ENCODE data around the gene INPP4B. TPM values are rescaled to one million over a fixed set of nuclear protein-coding genes. Genes with fewer than 3 reads are reported as not detected.

The INPP4B gene
- total RNA-seq, 1 experiment from 2014 or later = 41.0 TPM

DNA sequence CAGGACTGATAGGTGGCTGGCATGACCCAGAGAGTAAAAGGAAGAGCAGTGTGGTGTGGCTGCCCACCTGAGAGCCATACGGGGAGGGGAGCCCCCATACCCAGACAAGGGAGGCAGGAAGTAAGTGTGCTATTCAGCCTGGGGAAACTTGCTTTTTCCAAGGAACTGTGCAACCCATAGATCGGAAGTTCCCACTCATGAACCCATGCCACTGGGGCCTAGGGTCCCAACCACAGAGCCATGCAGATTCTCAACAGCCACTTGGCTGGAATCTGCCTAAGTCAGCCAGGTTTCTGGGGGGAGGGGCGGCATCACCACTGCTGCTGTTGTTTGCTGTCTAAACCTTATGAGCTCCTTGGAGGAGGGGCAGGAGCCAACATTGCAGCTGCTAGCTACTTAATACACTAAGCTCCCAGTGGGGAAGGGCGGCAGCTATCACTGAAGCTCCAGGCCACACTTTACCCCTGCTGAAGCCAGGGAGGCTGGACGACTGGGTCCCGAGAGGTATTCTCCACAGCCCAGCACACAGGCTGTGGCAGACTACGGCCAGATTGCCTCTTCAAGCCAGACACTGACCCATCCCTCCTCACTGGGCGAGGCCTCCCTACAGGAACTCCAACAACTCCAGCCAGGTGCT is 410.4 kb downstream of the INPP4B start:
- no peak for DNase-seq
- ChIA-PET POLR2A (ENCODE audit: unreplicated experiment) (no interaction called here), CTCF (no interaction called here)
- Histone ChIP-seq H3K36me3 (ENCODE audit: low read depth, low read length) (peaks cover 13% of the 10 kb centered on the region; the same call in 1 of the 2 replicates), H3K79me2 (ENCODE audit: low read length) (0 out of 2 replicates have a peak, but pooled peaks cover 3% of the 10 kb centered on the region), H3K4me2 (ENCODE audit: low read length) (no peak overlapping the region), H3K4me1 (ENCODE audit: insufficient read depth, low read length) (peaks cover 5% of the 10 kb centered on the region), H3K4me3 (ENCODE audit: low read length) (no peak overlapping the region), H3K9me3 (ENCODE audit: low read length) (no peaks in the 10 kb centered on the region), H3K27ac (ENCODE audit: low read length) (no peak overlapping the region), H3K9ac (ENCODE audit: low read length) (no peak overlapping the region), H3F3A (ENCODE audit: low read length, unreplicated experiment) (no peaks in the 10 kb centered on the region), H4K20me1 (ENCODE audit: low read length) (no peaks in the 10 kb centered on the region), H2AFZ (ENCODE audit: low read length) (no peak overlapping the region), H3K9me2 (replicated peaks; ENCODE audit: low read length) (no peaks in the 10 kb centered on the region), H3K27me3 (ENCODE audit: low read length) (no peaks in the 10 kb centered on the region)
- ATAC-seq = no peak
- intact Hi-C loops (cut with micrococcal nuclease) = no loop called here
- TF ChIP-seq, protein P1, sequence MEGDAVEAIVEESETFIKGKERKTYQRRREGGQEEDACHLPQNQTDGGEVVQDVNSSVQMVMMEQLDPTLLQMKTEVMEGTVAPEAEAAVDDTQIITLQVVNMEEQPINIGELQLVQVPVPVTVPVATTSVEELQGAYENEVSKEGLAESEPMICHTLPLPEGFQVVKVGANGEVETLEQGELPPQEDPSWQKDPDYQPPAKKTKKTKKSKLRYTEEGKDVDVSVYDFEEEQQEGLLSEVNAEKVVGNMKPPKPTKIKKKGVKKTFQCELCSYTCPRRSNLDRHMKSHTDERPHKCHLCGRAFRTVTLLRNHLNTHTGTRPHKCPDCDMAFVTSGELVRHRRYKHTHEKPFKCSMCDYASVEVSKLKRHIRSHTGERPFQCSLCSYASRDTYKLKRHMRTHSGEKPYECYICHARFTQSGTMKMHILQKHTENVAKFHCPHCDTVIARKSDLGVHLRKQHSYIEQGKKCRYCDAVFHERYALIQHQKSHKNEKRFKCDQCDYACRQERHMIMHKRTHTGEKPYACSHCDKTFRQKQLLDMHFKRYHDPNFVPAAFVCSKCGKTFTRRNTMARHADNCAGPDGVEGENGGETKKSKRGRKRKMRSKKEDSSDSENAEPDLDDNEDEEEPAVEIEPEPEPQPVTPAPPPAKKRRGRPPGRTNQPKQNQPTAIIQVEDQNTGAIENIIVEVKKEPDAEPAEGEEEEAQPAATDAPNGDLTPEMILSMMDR (conservative IDR thresholded peaks at IDR 0.05; ENCODE audit: low read depth, low read length) = no peak
- TF ChIP-seq EZH2phosphoT487 (IDR thresholded peaks at IDR 0.05; ENCODE audit: borderline replicate concordance, low read length) (no peak), EZH2 (IDR thresholded peaks at IDR 0.05; ENCODE audit: low read length, unreplicated experiment) (no peak)
- no TSS peak for BruUV-seq (replicated peaks)

DNA sequence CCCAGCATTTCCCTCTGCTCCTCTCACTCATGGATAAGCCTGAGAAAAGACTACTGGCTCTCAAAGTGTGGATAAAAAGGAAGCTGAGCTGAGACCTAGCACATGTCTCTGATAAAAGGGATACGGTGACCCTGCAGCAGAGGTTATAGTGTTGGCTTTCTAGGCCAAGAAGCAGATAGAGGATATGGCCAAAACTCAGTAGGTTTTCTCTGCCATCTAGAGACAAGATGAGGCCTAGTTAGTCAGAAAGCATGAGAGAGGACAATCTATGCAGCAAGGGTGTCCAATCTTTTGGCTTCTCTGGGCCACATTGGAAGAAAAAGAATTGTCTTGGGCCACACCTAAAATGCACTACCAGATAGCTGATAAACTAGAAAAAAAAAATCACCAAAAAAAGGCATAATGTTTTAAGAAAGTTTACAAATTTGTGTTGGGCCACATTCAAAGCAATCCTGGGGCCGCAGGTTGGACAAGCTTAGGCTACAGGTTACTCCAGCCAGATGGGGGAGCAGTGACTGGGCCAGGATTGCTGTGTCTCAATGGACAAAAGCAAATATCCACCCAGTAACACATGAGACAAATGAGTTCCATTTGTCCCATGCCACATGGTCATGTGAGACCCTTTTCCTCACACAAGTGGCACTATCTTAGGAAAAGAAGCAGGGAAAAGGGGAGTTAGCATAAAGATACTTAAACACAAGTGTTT is 411.4 kb downstream of the INPP4B start:
- Histone ChIP-seq H3K4me3 (ENCODE audit: low read length) (no peak overlapping the region), H3K4me2 (ENCODE audit: low read length) (no peak overlapping the region), H3K9me3 (ENCODE audit: low read length) (no peaks in the 10 kb centered on the region), H3F3A (ENCODE audit: low read length, unreplicated experiment) (no peaks in the 10 kb centered on the region), H4K20me1 (ENCODE audit: low read length) (no peaks in the 10 kb centered on the region), H3K4me1 (ENCODE audit: insufficient read depth, low read length) (no peaks in the 10 kb centered on the region; the same call in 1 of the 2 replicates), H3K9ac (ENCODE audit: low read length) (no peak overlapping the region), H2AFZ (ENCODE audit: low read length) (no peak overlapping the region), H3K36me3 (ENCODE audit: low read depth, low read length) (peaks cover 13% of the 10 kb centered on the region), H3K79me2 (ENCODE audit: low read length) (0 out of 2 replicates have a peak, but pooled peaks cover 3% of the 10 kb centered on the region), H3K27ac (ENCODE audit: low read length) (no peak overlapping the region), H3K27me3 (ENCODE audit: low read length) (no peaks in the 10 kb centered on the region), H3K9me2 (replicated peaks; ENCODE audit: low read length) (no peaks in the 10 kb centered on the region)
- BruUV-seq (replicated peaks) = no TSS peak
- TF ChIP-seq EZH2phosphoT487 (IDR thresholded peaks at IDR 0.05; ENCODE audit: borderline replicate concordance, low read length) (no peak), EZH2 (IDR thresholded peaks at IDR 0.05; ENCODE audit: low read length, unreplicated experiment) (no peak)
- TF ChIP-seq, protein P1 (conservative IDR thresholded peaks at IDR 0.05; ENCODE audit: low read depth, low read length) = 0 out of 2 replicates have a peak, but pooled peaks have one; percentile 22
- DNase-seq = no peak
- ATAC-seq = no peak
- ChIA-PET CTCF (no interaction called here), POLR2A (ENCODE audit: unreplicated experiment) (interaction anchor here (0.7 kb wide), 1 partner anchor 1173 kb away, joined by 3 read pairs; no protein-coding TSS in a partner anchor)
- intact Hi-C loops (cut with micrococcal nuclease) = no loop called here

DNA sequence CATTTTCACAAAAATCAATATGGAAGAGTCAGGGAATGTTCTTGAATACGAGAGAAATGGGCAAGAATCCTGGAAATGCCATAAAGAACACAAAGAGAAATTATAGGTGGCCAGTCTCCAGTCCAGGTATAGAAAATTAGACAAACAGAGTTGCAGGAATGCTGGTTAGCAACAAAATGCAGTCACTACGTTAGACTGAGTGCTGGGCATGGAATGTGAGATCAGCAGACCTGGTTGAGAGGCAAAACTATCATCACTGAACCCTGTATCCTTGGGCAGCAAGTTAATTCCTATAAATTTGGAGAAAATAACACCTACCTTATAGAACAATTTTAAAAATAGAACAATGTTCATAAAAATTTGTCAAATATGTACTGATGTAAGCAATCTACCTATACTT is 417.4 kb downstream of the INPP4B start:
- H3K4me2 ChIP-seq (ENCODE audit: low read length) = no peak overlapping the region
- no peaks in the 10 kb centered on the region for H4K20me1 ChIP-seq (ENCODE audit: low read length)
- H3K9ac ChIP-seq (ENCODE audit: low read length) = no peak overlapping the region
- no peaks in the 10 kb centered on the region for H3K9me3 ChIP-seq (ENCODE audit: low read length)
- no peaks in the 10 kb centered on the region for H3F3A ChIP-seq (ENCODE audit: low read length, unreplicated experiment)
- no peaks in the 10 kb centered on the region for H3K4me1 ChIP-seq (ENCODE audit: insufficient read depth, low read length)
- H3K4me3 ChIP-seq (ENCODE audit: low read length) = no peak overlapping the region
- H3K27me3 ChIP-seq (ENCODE audit: low read length) = no peaks in the 10 kb centered on the region
- DNase-seq (no peak), ATAC-seq (no peak)
- H3K27ac ChIP-seq (ENCODE audit: low read length) = no peak overlapping the region
- intact Hi-C loops (cut with micrococcal nuclease) = no loop called here
- BruUV-seq (replicated peaks) = no TSS peak
- no peaks in the 10 kb centered on the region for H3K9me2 ChIP-seq (replicated peaks; ENCODE audit: low read length)
- ChIA-PET CTCF (no interaction called here), POLR2A (ENCODE audit: unreplicated experiment) (interaction anchor here (0.6 kb wide), 1 partner anchor 50 kb away, joined by 3 read pairs; no protein-coding TSS in a partner anchor)
- H2AFZ ChIP-seq (ENCODE audit: low read length) = no peak overlapping the region
- no peak for TF ChIP-seq EZH2 (IDR thresholded peaks at IDR 0.05; ENCODE audit: low read length, unreplicated experiment)
- TF ChIP-seq, protein P1 (conservative IDR thresholded peaks at IDR 0.05; ENCODE audit: low read depth, low read length) = no peak
- TF ChIP-seq EZH2phosphoT487 (IDR thresholded peaks at IDR 0.05; ENCODE audit: borderline replicate concordance, low read length) = no peak
- H3K79me2 ChIP-seq (ENCODE audit: low read length) = no peaks in the 10 kb centered on the region
- peaks cover 13% of the 10 kb centered on the region; the same call in 1 of the 2 replicates for H3K36me3 ChIP-seq (ENCODE audit: low read depth, low read length)

All from PC-3 (cell line).